Activated naive CD4-positive, alpha-beta T cell (primary cell): ENCODE data around the gene SCIN.
"Not testable (repeated sequence)": the region's sequence is repeated elsewhere in the genome, so short reads cannot be mapped to it uniquely, and the experiment has no call there.

Experiments
- DNase-seq, 4 experiments: peaks; one replicate each; lab custom pipeline; 2025; lab: John Stamatoyannopoulos, UW

The SCIN gene

GRCh38 chr7:12648704-12649261 is 78.3 kb downstream of the SCIN start:
- DNase-seq: no peak

- no peak for DNase-seq
These were observed 78.8 kb downstream of the SCIN start for GRCh38 chr7:12649348-12649747.

GRCh38 chr7:12650080-12650479 is 79.6 kb downstream of the SCIN start:
- DNase-seq: no peak

GRCh38 chr7:12653110-12653509 is 82.6 kb downstream of the SCIN start:
- DNase-seq: no peak

- DNase-seq: no peak
These were observed 83.0 kb downstream of the SCIN start for GRCh38 chr7:12653518-12653917.

- DNase-seq: no peak
These were observed 84.6 kb downstream of the SCIN start for GRCh38 chr7:12655161-12655560.

- DNase-seq: not testable (repeated sequence)
These were observed 89.9 kb downstream of the SCIN start for GRCh38 chr7:12660423-12660822.

- DNase-seq: not testable (repeated sequence)
These were observed 90.5 kb downstream of the SCIN start for GRCh38 chr7:12660986-12661385.

GRCh38 chr7:12661581-12661980 is 91.1 kb downstream of the SCIN start:
- DNase-seq: no peak

GRCh38 chr7:12670000-12670729 is 99.6 kb downstream of the SCIN start:
- no peak for DNase-seq

GRCh38 chr7:12670743-12671520 is 100.4 kb downstream of the SCIN start:
- DNase-seq: no peak

- DNase-seq: not testable (repeated sequence)
These were observed 102.9 kb downstream of the SCIN start for GRCh38 chr7:12673436-12673835.

GRCh38 chr7:12674053-12674452 is 103.5 kb downstream of the SCIN start:
- no peak for DNase-seq

GRCh38 chr7:12674861-12675260 is 104.3 kb downstream of the SCIN start:
- DNase-seq: no peak

GRCh38 chr7:12683678-12684585 is 113.4 kb downstream of the SCIN start:
- no peak for DNase-seq

- no peak for DNase-seq
These were observed 114.2 kb downstream of the SCIN start for GRCh38 chr7:12684733-12685132.

GRCh38 chr7:12685550-12685949 is 115.0 kb downstream of the SCIN start:
- peak in 2 of 4 experiments; percentile 9 for DNase-seq

- DNase-seq: peak; percentile 86 to 91 (median 88)
These were observed 115.8 kb downstream of the SCIN start for GRCh38 chr7:12686234-12686890.

GRCh38 chr7:12686891-12687717 is 116.6 kb downstream of the SCIN start, which contains the start of gene ARL4A:
TSS of gene ARL4A (plus strand) at chr7:12687633. CDS start at chr7:12688255, 622 bp downstream.
- peak; percentile 58 to 76 (median 62) for DNase-seq

- no peak for DNase-seq
These were observed 117.2 kb downstream of the SCIN start for GRCh38 chr7:12687718-12688171.
